RWPE1 (cell line): Measurements from ENCODE around the gene ANKRD13A.

Source experiments
- CTCF ChIA-PET: fragments of 350-600 bp; sonication (Branson Sonifier 250); formaldehyde crosslinking; extraction: SDS; loops from one replicate; lab custom pipeline; 2021; lab: Yijun Ruan, JAX
- POLR2A ChIA-PET: fragments of 400-600 bp; formaldehyde crosslinking; extraction: SDS; loops from one replicate; lab custom pipeline; 2020; ENCODE audit warnings: antibody characterized with exemption; ENCODE audit not compliant: low non-redundant PET; lab: Yijun Ruan, JAX
- DNase-seq: peaks from one replicate; pipeline ENCODE4 v3.0.0; 2012; ENCODE audit warnings: low spot score
- H3K27ac ChIP-seq: fragments of 450-650 bp; 2 replicates; pipeline ENCODE4 v1.5.1; 2017
- CTCF ChIP-seq: fragments of 450-650 bp; conservative IDR thresholded peaks from 2 replicates; pipeline ENCODE4 v1.5.1; 2017; ENCODE audit warnings: low read depth, mild to moderate bottlenecking

Gene ANKRD13A

GRCh38 chr12:109998904-109999648, at the start of gene ANKRD13A:
TSS of gene ANKRD13A (plus strand) at chr12:109999430. CDS start at chr12:109999689, 259 bp downstream.
- CTCF ChIA-PET: no interaction called here
- peak; percentile 93 for DNase-seq
- POLR2A ChIA-PET: no interaction called here
- no peak for TF ChIP-seq CTCF
- peak within 1 kb of the TSS; percentile 77 for H3K27ac ChIP-seq

- CTCF ChIA-PET: no interaction called here
- no peak for DNase-seq
- H3K27ac ChIP-seq: no peak overlapping the region
- POLR2A ChIA-PET: no interaction called here
- TF ChIP-seq CTCF: no peak
These were observed 48.6 kb upstream of the ANKRD13A start for GRCh38 chr12:109950625-109951024.

GRCh38 chr12:109951136-109951535, 48.1 kb upstream of the ANKRD13A start:
- CTCF ChIA-PET: no interaction called here

GRCh38 chr12:109951751-109952150, 47.5 kb upstream of the ANKRD13A start:
- H3K27ac ChIP-seq: peak overlapping the region; percentile 10; the same call in 1 of the 2 replicates
- POLR2A ChIA-PET: no interaction called here
- DNase-seq: peak; percentile 74
- TF ChIP-seq CTCF: no peak
- CTCF ChIA-PET: interaction anchor here (0.9 kb wide), 1 partner anchor 14 kb away, joined by 3 read pairs; no protein-coding TSS in a partner anchor

More at GRCh38 chr12:109951136-109951535, 48.1 kb upstream of the ANKRD13A start:
- DNase-seq: peak; percentile 17
- no peak overlapping the region for H3K27ac ChIP-seq
- no peak for TF ChIP-seq CTCF
- POLR2A ChIA-PET: no interaction called here

GRCh38 chr12:109952160-109952858, 46.9 kb upstream of the ANKRD13A start:
- H3K27ac ChIP-seq: peak overlapping the region; percentile 10; the same call in 1 of the 2 replicates
- CTCF ChIA-PET: interaction anchor here (0.9 kb wide), 1 partner anchor 14 kb away, joined by 3 read pairs; no protein-coding TSS in a partner anchor
- POLR2A ChIA-PET: no interaction called here
- no peak for TF ChIP-seq CTCF
- no peak for DNase-seq

GRCh38 chr12:109952873-109953272, 46.4 kb upstream of the ANKRD13A start:
- no peak for TF ChIP-seq CTCF
- no peak for DNase-seq
- ChIA-PET POLR2A (no interaction called here), CTCF (no interaction called here)
- H3K27ac ChIP-seq: no peak overlapping the region
